ENCODE measurements around the gene UROS. TPM values are rescaled to one million over a fixed set of nuclear protein-coding genes. Genes with fewer than 3 reads are reported as not detected.

The UROS gene
- total RNA-seq, 4 donors from 2014 or later: 24.0 to 29.2 (median 27.5) TPM

DNA sequence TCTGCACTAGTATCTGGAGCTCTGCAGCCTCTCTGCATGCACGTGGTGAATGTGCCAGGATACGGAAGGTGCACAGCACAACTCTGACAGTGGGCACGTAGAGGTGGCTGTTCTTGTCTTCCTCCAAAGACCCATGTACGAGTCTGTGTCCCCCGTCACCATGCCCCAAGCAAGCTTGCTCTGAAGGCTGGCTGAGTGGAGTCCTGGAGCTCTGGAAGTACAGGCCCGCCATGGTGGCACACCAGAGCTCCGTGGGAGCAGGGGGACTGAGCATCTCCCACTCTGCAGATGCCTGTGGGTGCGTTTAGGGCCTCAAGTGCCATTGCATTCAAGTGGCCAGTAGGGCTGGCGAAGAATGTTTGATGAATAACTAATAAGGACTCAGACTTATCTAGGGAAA is 17.3 kb upstream of the UROS start:
- intact Hi-C loops (cut with DNase I; ENCODE audit: low total_unique reads): no loop called here
- 89 to 94% methylated on average over 9 of the region's 9 CpGs for WGBS, 2 donors
- no peak for DNase-seq (ENCODE audit: low spot score in 2 of 2)
- H3K4me3 ChIP-seq (ENCODE audit: low read depth, poor library complexity, severe bottlenecking): no peak overlapping the region
- TF ChIP-seq, protein P1, sequence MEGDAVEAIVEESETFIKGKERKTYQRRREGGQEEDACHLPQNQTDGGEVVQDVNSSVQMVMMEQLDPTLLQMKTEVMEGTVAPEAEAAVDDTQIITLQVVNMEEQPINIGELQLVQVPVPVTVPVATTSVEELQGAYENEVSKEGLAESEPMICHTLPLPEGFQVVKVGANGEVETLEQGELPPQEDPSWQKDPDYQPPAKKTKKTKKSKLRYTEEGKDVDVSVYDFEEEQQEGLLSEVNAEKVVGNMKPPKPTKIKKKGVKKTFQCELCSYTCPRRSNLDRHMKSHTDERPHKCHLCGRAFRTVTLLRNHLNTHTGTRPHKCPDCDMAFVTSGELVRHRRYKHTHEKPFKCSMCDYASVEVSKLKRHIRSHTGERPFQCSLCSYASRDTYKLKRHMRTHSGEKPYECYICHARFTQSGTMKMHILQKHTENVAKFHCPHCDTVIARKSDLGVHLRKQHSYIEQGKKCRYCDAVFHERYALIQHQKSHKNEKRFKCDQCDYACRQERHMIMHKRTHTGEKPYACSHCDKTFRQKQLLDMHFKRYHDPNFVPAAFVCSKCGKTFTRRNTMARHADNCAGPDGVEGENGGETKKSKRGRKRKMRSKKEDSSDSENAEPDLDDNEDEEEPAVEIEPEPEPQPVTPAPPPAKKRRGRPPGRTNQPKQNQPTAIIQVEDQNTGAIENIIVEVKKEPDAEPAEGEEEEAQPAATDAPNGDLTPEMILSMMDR (IDR thresholded peaks at IDR 0.05): no peak
- no peak for TF ChIP-seq POLR2A (IDR thresholded peaks at IDR 0.05)

DNA sequence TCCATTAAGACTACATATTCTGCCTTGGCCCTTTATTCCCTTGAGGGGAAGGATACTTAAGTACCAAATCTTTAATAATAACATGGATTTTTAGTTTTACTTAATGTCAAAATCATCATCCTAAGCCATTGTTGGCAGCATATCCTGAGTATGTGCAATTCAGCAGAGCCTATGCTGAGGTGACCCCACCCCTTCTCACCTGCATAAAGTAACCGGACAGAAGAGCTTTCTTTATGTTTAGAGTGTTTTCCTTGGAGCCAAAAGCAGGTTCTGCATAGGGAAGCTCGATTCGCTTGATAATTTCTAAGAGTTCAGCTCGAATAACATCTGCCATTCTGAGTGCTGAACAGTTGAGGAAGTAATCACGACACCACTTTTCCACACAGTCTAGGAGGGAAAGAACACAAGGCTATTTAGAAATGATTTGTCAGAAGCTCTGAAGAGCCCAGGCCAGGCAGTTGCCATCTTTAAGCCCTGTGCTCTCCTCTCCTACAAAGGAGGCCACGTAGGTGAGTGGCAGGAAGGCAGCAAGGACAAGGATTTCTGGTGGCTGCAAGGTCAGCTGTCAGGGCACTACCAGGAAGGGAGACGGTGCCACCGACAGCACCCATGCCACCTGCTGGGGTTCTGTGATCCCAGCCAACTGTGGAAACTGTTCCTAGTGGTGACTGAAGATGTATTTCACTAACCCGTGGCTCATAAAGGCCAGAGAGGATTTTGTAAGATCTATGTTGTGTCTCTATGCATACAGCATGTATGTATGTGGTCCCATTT is 15.9 kb upstream of the UROS start:
- WGBS, 2 donors: 84 to 85% methylated on average over 9 of the region's 9 CpGs
- H3K4me3 ChIP-seq (ENCODE audit: low read depth, poor library complexity, severe bottlenecking): no peak overlapping the region
- TF ChIP-seq POLR2A (IDR thresholded peaks at IDR 0.05): no peak
- TF ChIP-seq, protein P1 (IDR thresholded peaks at IDR 0.05): no peak
- no peak for DNase-seq (ENCODE audit: low spot score in 2 of 2)
- intact Hi-C loops (cut with DNase I; ENCODE audit: low total_unique reads): no loop called here

DNA sequence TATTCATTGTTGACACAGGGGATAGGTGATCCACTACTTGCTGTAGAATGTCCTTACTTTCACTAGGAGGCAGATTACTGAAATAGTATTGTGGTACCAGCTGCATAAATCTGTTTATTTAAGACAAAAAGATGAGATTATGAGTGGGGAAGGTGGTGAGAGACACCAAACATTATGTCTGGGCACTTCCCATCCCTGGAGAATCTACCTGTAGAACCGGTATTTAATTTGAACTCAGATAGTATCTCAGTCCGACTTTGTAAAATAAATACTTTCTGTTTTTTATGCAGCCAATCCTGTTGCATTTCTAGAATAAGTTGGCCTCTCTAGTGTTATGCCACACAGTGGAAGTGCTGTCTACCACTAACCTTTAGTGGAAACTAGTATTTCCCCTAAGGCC is 13.7 kb upstream of the UROS start:
- H3K4me3 ChIP-seq (ENCODE audit: low read depth, poor library complexity, severe bottlenecking): no peak overlapping the region
- DNase-seq (ENCODE audit: low spot score in 2 of 2): no peak
- TF ChIP-seq POLR2A (IDR thresholded peaks at IDR 0.05): no peak
- TF ChIP-seq, protein P1 (IDR thresholded peaks at IDR 0.05): no peak
- intact Hi-C loops (cut with DNase I; ENCODE audit: low total_unique reads): no loop called here
- 54 to 58% methylated on average over 2 of the region's 2 CpGs for WGBS, 2 donors

DNA sequence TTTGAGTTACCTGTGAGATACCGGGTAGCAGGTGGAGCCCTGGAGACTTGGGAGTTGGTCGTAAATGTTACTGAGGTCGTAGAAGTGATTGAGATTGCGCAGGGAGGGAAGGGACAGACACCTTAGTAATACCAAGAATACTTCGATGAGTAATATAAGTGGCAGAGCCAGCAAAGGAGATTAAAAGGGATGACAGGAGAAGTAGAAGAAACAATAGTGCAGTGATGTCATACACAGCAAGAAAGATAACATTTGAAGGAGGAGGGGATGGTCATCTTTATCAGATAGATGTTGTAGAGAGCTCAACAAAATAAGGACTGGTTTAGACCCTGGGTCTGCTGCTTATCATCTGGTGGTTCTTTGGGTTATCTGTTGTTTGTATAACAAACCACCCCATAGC is 5.3 kb upstream of the UROS start:
- WGBS, 2 donors: 90% methylated on average over 5 of the region's 5 CpGs
- intact Hi-C loops (cut with DNase I; ENCODE audit: low total_unique reads): no loop called here
- DNase-seq (ENCODE audit: low spot score in 2 of 2): no peak

DNA sequence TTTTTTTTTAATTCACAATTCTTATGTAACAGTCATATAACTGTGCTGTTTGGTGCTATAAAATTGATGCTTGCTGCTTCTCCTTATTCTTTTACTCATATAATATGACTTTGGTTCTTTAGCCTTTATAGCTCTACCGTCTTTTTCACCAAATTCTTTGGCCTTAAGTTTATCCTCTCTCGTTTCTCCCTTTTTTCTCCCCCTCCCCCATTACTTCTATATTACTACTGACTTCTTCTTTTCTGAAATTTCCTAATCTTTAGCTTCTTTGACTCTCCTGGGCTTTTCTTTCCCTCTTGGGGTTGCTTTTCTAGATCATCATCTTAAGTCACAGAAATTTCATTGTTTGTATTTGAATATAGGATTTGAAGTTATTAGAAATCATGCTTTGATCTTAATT is 4.1 kb upstream of the UROS start:
- 83 to 92% methylated on average over 2 of the region's 2 CpGs for WGBS, 2 donors
- H3K4me3 ChIP-seq (ENCODE audit: low read depth, poor library complexity, severe bottlenecking): no peak overlapping the region
- DNase-seq (ENCODE audit: low spot score in 2 of 2): no peak
- no peak for TF ChIP-seq POLR2A (IDR thresholded peaks at IDR 0.05)
- TF ChIP-seq, protein P1 (IDR thresholded peaks at IDR 0.05): no peak
- intact Hi-C loops (cut with DNase I; ENCODE audit: low total_unique reads): no loop called here

More for the DNA sequence above, 5.3 kb upstream of the UROS start:
- no peak overlapping the region for H3K4me3 ChIP-seq (ENCODE audit: low read depth, poor library complexity, severe bottlenecking)
- TF ChIP-seq POLR2A (IDR thresholded peaks at IDR 0.05): no peak
- TF ChIP-seq, protein P1 (IDR thresholded peaks at IDR 0.05): no peak

DNA sequence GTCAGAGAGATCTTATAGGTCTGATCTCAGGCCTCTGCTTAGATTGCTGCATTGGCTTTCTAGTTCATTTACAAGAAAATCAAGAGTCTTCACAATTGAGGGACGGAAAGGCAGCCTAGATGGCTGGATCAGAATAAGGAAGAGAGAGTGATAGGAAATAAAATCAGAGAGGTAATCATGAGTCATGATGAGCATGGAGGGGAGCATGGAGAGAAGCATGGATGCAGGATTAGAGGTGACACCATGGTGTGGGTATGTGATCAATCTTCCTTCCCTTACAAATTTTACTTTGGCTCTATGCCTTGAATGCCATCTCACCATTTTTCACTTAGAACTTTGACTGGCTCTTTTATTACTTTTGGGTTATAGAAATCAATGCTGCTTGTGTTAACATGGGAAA is 1.7 kb upstream of the UROS start:
- DNase-seq (ENCODE audit: low spot score in 2 of 2): no peak
- intact Hi-C loops (cut with DNase I; ENCODE audit: low total_unique reads): no loop called here
- TF ChIP-seq POLR2A (IDR thresholded peaks at IDR 0.05): no peak
- TF ChIP-seq, protein P1 (IDR thresholded peaks at IDR 0.05): no peak
- WGBS, 2 donors: 73 to 83% methylated on average over 1 of the region's 1 CpG
- H3K4me3 ChIP-seq (ENCODE audit: low read depth, poor library complexity, severe bottlenecking): no peak overlapping the region
